ENCODE data around the gene GADD45GIP1. TPM values are rescaled to one million over a fixed set of nuclear protein-coding genes. Genes with fewer than 3 reads are reported as not detected.

GADD45GIP1 gene
- total RNA-seq, 1 donor: 5.2 TPM

GRCh38 chr19:12944104-12944674 is 12.8 kb downstream of the GADD45GIP1 start:
- Histone ChIP-seq H3K4me1 (ENCODE audit: insufficient read depth, low read length) (peaks cover 66% of the 10 kb centered on the region), H3K27me3 (ENCODE audit: insufficient read depth, low read length) (no peaks in the 10 kb centered on the region), H3K4me3 (ENCODE audit: low read length) (no peak overlapping the region), H3K9me3 (ENCODE audit: low read depth, low read length) (no peaks in the 10 kb centered on the region)

GRCh38 chr19:12943437-12944044 is 13.5 kb downstream of the GADD45GIP1 start:
- Histone ChIP-seq H3K4me1 (ENCODE audit: insufficient read depth, low read length) (peaks cover 68% of the 10 kb centered on the region), H3K9me3 (ENCODE audit: low read depth, low read length) (no peaks in the 10 kb centered on the region), H3K4me3 (ENCODE audit: low read length) (no peak overlapping the region), H3K27me3 (ENCODE audit: insufficient read depth, low read length) (no peaks in the 10 kb centered on the region)

- Histone ChIP-seq H3K9me3 (ENCODE audit: low read depth, low read length) (no peaks in the 10 kb centered on the region), H3K4me3 (ENCODE audit: low read length) (no peak overlapping the region), H3K27me3 (ENCODE audit: insufficient read depth, low read length) (no peaks in the 10 kb centered on the region), H3K4me1 (ENCODE audit: insufficient read depth, low read length) (peaks cover 76% of the 10 kb centered on the region)
Measured at GRCh38 chr19:12940897-12941296, 16.1 kb downstream of the GADD45GIP1 start.

- Histone ChIP-seq H3K4me3 (ENCODE audit: low read length) (peak overlapping the region; percentile 95), H3K27me3 (ENCODE audit: insufficient read depth, low read length) (no peaks in the 10 kb centered on the region), H3K4me1 (ENCODE audit: insufficient read depth, low read length) (peaks cover 72% of the 10 kb centered on the region), H3K9me3 (ENCODE audit: low read depth, low read length) (no peaks in the 10 kb centered on the region)
Measured at GRCh38 chr19:12939975-12940423, 17.0 kb downstream of the GADD45GIP1 start.

GRCh38 chr19:12938779-12939601 is 18.0 kb downstream of the GADD45GIP1 start:
- H3K4me3 ChIP-seq (ENCODE audit: low read length): peak overlapping the region; percentile 95
- H3K4me1 ChIP-seq (ENCODE audit: insufficient read depth, low read length): peaks cover 69% of the 10 kb centered on the region

GRCh38 chr19:12937927-12938778 is 18.9 kb downstream of the GADD45GIP1 start, which contains the start of gene CALR:
Gene CALR (plus strand): TSS chr19:12938609. CDS start chr19:12938680, 71 bp downstream.
- Histone ChIP-seq H3K9me3 (ENCODE audit: low read depth, low read length) (no peaks in the 10 kb centered on the region), H3K4me3 (ENCODE audit: low read length) (peak within 1 kb of the TSS; percentile 95), H3K27me3 (ENCODE audit: insufficient read depth, low read length) (no peaks in the 10 kb centered on the region), H3K4me1 (ENCODE audit: insufficient read depth, low read length) (peaks cover 68% of the 10 kb centered on the region)

More at GRCh38 chr19:12938779-12939601, 18.0 kb downstream of the GADD45GIP1 start:
- Histone ChIP-seq H3K9me3 (ENCODE audit: low read depth, low read length) (no peaks in the 10 kb centered on the region), H3K27me3 (ENCODE audit: insufficient read depth, low read length) (no peaks in the 10 kb centered on the region)

- Histone ChIP-seq H3K4me1 (ENCODE audit: insufficient read depth, low read length) (peaks cover 71% of the 10 kb centered on the region), H3K4me3 (ENCODE audit: low read length) (peak overlapping the region; percentile 95), H3K27me3 (ENCODE audit: insufficient read depth, low read length) (no peaks in the 10 kb centered on the region), H3K9me3 (ENCODE audit: low read depth, low read length) (no peaks in the 10 kb centered on the region)
Measured at GRCh38 chr19:12937093-12937926, 19.7 kb downstream of the GADD45GIP1 start.

- Histone ChIP-seq H3K4me3 (ENCODE audit: low read length) (no peak overlapping the region), H3K27me3 (ENCODE audit: insufficient read depth, low read length) (no peaks in the 10 kb centered on the region), H3K4me1 (ENCODE audit: insufficient read depth, low read length) (peaks cover 66% of the 10 kb centered on the region), H3K9me3 (ENCODE audit: low read depth, low read length) (no peaks in the 10 kb centered on the region)
Measured at GRCh38 chr19:12936582-12936981, 20.4 kb downstream of the GADD45GIP1 start.

GRCh38 chr19:12935071-12935470 is 22.0 kb downstream of the GADD45GIP1 start:
- H3K4me3 ChIP-seq (ENCODE audit: low read length): no peak overlapping the region
- H3K4me1 ChIP-seq (ENCODE audit: insufficient read depth, low read length): peaks cover 51% of the 10 kb centered on the region
- H3K9me3 ChIP-seq (ENCODE audit: low read depth, low read length): no peaks in the 10 kb centered on the region
- H3K27me3 ChIP-seq (ENCODE audit: insufficient read depth, low read length): no peaks in the 10 kb centered on the region

- Histone ChIP-seq H3K4me1 (ENCODE audit: insufficient read depth, low read length) (peaks cover 40% of the 10 kb centered on the region), H3K27me3 (ENCODE audit: insufficient read depth, low read length) (no peaks in the 10 kb centered on the region), H3K4me3 (ENCODE audit: low read length) (peak within 1 kb of the TSS; percentile 79), H3K9me3 (ENCODE audit: low read depth, low read length) (no peaks in the 10 kb centered on the region)
Measured at GRCh38 chr19:12933287-12934072, 23.5 kb downstream of the GADD45GIP1 start, which contains the start of gene FARSA. Gene FARSA (minus strand): TSS chr19:12933711. CDS start chr19:12933696, 15 bp downstream.

- peak overlapping the region; percentile 79 for H3K4me3 ChIP-seq (ENCODE audit: low read length)
- peaks cover 35% of the 10 kb centered on the region for H3K4me1 ChIP-seq (ENCODE audit: insufficient read depth, low read length)
- no peaks in the 10 kb centered on the region for H3K27me3 ChIP-seq (ENCODE audit: insufficient read depth, low read length)
- H3K9me3 ChIP-seq (ENCODE audit: low read depth, low read length): no peaks in the 10 kb centered on the region
Measured at GRCh38 chr19:12932392-12933286, 24.4 kb downstream of the GADD45GIP1 start.

GRCh38 chr19:12930002-12930645 is 26.9 kb downstream of the GADD45GIP1 start:
- no peaks in the 10 kb centered on the region for H3K9me3 ChIP-seq (ENCODE audit: low read depth, low read length)
- peaks cover 18% of the 10 kb centered on the region for H3K4me1 ChIP-seq (ENCODE audit: insufficient read depth, low read length)
- H3K4me3 ChIP-seq (ENCODE audit: low read length): no peak overlapping the region
- H3K27me3 ChIP-seq (ENCODE audit: insufficient read depth, low read length): no peaks in the 10 kb centered on the region

All from mononuclear cell (primary cell).